Measurements from ENCODE around the gene TMEM151B. TPM values are rescaled to one million over a fixed set of nuclear protein-coding genes. Genes with fewer than 3 reads are reported as not detected.

TMEM151B gene
- 0.05 and 0.16 TPM in 2 replicates for total RNA-seq (2014; rRNA removed; shearing (Covaris generic))
- 0.05 and 0.29 TPM in 2 replicates for polyA plus RNA-seq (2015; cell fraction: cytosol; rRNA removed)
- polyA plus RNA-seq (2015; cell fraction: nucleus; rRNA removed): 0.14 and 0.15 TPM in 2 replicates

- in situ Hi-C loops (cut with HindIII; ENCODE audit: low pct_unique_long_range_greater_than_20kb, low sequenced_read_pairs): no loop called here
- no peak for DNase-seq (ENCODE audit: low read depth, low spot score)
Observed at GRCh38 chr6:44269921-44270525, at the start of gene TMEM151B. Gene TMEM151B, plus strand, starts transcription at chr6:44270450. Its CDS starts 293 bp downstream, at chr6:44270743.

- in situ Hi-C loops (cut with HindIII; ENCODE audit: low pct_unique_long_range_greater_than_20kb, low sequenced_read_pairs): no loop called here
- no peak for DNase-seq (ENCODE audit: low read depth, low spot score)
Observed at GRCh38 chr6:44220913-44221290, 49.3 kb upstream of the TMEM151B start.

- peak; percentile 68 for DNase-seq (ENCODE audit: low read depth, low spot score)
- in situ Hi-C loops (cut with HindIII; ENCODE audit: low pct_unique_long_range_greater_than_20kb, low sequenced_read_pairs): no loop called here
Observed at GRCh38 chr6:44221291-44221960, 48.8 kb upstream of the TMEM151B start.

GRCh38 chr6:44221961-44222335, 48.3 kb upstream of the TMEM151B start:
- in situ Hi-C loops (cut with HindIII; ENCODE audit: low pct_unique_long_range_greater_than_20kb, low sequenced_read_pairs): no loop called here
- no peak for DNase-seq (ENCODE audit: low read depth, low spot score)

- in situ Hi-C loops (cut with HindIII; ENCODE audit: low pct_unique_long_range_greater_than_20kb, low sequenced_read_pairs): no loop called here
- DNase-seq (ENCODE audit: low read depth, low spot score): no peak
Observed at GRCh38 chr6:44222486-44223318, 47.5 kb upstream of the TMEM151B start.

GRCh38 chr6:44223319-44224028, 46.8 kb upstream of the TMEM151B start, which contains the start of gene SLC29A1:
Gene SLC29A1, plus strand, starts transcription at chr6:44223595. Its CDS starts 3,719 bp downstream, at chr6:44227314.
- DNase-seq (ENCODE audit: low read depth, low spot score): peak; percentile 64
- in situ Hi-C loops (cut with HindIII; ENCODE audit: low pct_unique_long_range_greater_than_20kb, low sequenced_read_pairs): no loop called here

GRCh38 chr6:44224029-44224964, 46.0 kb upstream of the TMEM151B start:
- in situ Hi-C loops (cut with HindIII; ENCODE audit: low pct_unique_long_range_greater_than_20kb, low sequenced_read_pairs): no loop called here
- DNase-seq (ENCODE audit: low read depth, low spot score): no peak

- no peak for DNase-seq (ENCODE audit: low read depth, low spot score)
- in situ Hi-C loops (cut with HindIII; ENCODE audit: low pct_unique_long_range_greater_than_20kb, low sequenced_read_pairs): no loop called here
Observed at GRCh38 chr6:44224965-44225305, 45.3 kb upstream of the TMEM151B start.

- DNase-seq (ENCODE audit: low read depth, low spot score): no peak
- in situ Hi-C loops (cut with HindIII; ENCODE audit: low pct_unique_long_range_greater_than_20kb, low sequenced_read_pairs): no loop called here
Observed at GRCh38 chr6:44225579-44226325, 44.5 kb upstream of the TMEM151B start.

- DNase-seq (ENCODE audit: low read depth, low spot score): no peak
- in situ Hi-C loops (cut with HindIII; ENCODE audit: low pct_unique_long_range_greater_than_20kb, low sequenced_read_pairs): no loop called here
Observed at GRCh38 chr6:44226368-44227147, 43.7 kb upstream of the TMEM151B start.

GRCh38 chr6:44227148-44227793, 43.0 kb upstream of the TMEM151B start:
- in situ Hi-C loops (cut with HindIII; ENCODE audit: low pct_unique_long_range_greater_than_20kb, low sequenced_read_pairs): no loop called here
- DNase-seq (ENCODE audit: low read depth, low spot score): no peak

GRCh38 chr6:44228031-44228430, 42.2 kb upstream of the TMEM151B start:
- in situ Hi-C loops (cut with HindIII; ENCODE audit: low pct_unique_long_range_greater_than_20kb, low sequenced_read_pairs): no loop called here

GRCh38 chr6:44228433-44228832, 41.8 kb upstream of the TMEM151B start:
- DNase-seq (ENCODE audit: low read depth, low spot score): no peak
- in situ Hi-C loops (cut with HindIII; ENCODE audit: low pct_unique_long_range_greater_than_20kb, low sequenced_read_pairs): no loop called here

More at GRCh38 chr6:44228031-44228430, 42.2 kb upstream of the TMEM151B start:
- DNase-seq (ENCODE audit: low read depth, low spot score): no peak

GRCh38 chr6:44228836-44229235, 41.4 kb upstream of the TMEM151B start:
- DNase-seq (ENCODE audit: low read depth, low spot score): no peak
- in situ Hi-C loops (cut with HindIII; ENCODE audit: low pct_unique_long_range_greater_than_20kb, low sequenced_read_pairs): no loop called here

- in situ Hi-C loops (cut with HindIII; ENCODE audit: low pct_unique_long_range_greater_than_20kb, low sequenced_read_pairs): no loop called here
- DNase-seq (ENCODE audit: low read depth, low spot score): no peak
Observed at GRCh38 chr6:44229376-44230033, 40.7 kb upstream of the TMEM151B start.
